Central memory CD4-positive, alpha-beta T cell (primary cell): ENCODE data around the gene MUCL1.
"Not testable (repeated sequence)": the region's sequence is repeated elsewhere in the genome, so short reads cannot be mapped to it uniquely, and the experiment has no call there.

Source experiments
- DNase-seq: peaks from one replicate; pipeline ENCODE4 v3.0.0; 2022
- total RNA-seq, 3 experiments: gene quantifications; one replicate each; lab custom pipeline; 2026; lab: John Stamatoyannopoulos, UW

MUCL1 gene, protein sequence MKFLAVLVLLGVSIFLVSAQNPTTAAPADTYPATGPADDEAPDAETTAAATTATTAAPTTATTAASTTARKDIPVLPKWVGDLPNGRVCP
- 0 to 0.07 (median 0) reads per million in 3 experiments for total RNA-seq

GRCh38 chr12:54853933-54854538 lies at the start of gene MUCL1:
MUCL1 (plus strand) TSS chr12:54854516; CDS start chr12:54854583, 67 bp downstream.
- DNase-seq, result peak; percentile 66

DNA sequence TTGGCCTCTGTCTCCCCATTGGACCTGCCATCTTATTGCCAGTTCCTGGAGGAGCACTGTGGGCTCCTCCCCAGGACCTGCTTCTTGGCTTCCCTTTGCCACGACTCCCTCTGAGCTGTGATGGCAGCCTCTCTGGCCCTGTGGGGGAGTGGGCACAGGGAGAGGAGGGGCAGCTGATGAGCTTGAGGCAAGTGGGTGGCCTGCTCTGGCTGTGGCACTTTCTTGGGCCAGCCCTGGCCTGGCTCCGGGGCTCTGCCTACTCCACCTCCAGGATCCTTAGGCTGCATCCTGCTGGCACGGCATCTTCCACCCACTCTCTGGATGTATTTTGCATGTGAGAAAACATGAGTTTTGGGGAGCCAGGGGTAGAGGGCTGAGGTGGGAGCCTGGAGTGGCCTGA lies 32.6 kb upstream of the MUCL1 start:
- no peak for DNase-seq

DNA sequence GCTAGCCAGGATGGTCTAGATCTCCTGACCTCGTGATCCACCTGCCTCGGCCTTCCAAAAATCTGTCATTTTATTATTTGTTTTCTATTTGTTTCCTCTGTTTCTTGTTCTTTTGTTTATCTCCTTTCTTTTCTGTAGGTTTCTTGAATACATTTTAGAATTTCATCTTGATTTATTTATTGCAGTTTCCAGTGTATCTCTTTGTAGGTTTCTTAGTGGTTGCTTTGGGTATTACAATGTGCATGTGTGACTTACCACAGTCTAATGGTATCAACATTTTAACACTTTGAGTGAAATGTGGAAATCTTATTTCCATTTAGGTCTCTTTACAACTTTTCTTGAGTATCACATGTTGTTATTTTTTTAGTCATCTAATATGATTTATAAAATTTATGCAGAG lies 29.9 kb upstream of the MUCL1 start:
- DNase-seq, result no peak

GRCh38 chr12:54829511-54829910 lies 24.8 kb upstream of the MUCL1 start:
- no peak for DNase-seq

DNA sequence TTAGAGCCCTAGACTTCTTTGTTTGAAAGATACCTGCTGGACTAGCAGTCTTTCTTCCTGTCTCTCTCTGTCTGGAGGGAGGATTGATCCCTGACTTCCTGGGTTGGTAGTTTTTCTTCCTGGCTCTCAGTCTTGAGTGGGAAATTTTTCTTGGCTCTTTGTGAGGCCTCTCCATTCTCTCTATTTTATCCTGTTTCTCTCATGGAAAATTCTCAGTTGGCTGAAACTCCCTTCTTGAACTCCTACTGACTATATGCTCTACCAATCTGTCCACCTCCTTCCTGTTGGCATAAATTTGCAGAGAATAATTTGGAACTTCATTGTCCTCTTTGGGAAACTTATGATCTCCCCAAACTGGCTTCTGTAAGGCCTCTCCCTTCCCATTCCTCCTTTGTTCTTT lies 24.1 kb upstream of the MUCL1 start:
- no peak for DNase-seq

DNA sequence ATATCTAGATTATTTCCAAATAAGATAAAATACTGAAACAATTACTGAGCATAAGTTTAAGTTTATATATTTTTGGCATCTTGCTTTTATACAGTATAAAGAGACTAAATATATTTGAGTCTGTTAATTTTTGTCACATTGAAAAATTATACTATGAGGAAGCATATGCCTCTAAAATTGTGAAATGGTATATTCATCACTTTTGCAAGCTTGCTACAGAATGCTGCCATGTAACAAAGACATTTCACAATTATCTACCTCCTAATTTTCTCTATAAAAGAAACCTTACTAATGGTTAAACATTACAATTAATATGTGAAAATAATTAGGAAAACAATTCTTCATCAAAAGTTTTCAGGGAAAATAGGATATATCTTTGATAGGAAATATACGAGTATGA lies 22.7 kb upstream of the MUCL1 start:
- no peak for DNase-seq

DNA sequence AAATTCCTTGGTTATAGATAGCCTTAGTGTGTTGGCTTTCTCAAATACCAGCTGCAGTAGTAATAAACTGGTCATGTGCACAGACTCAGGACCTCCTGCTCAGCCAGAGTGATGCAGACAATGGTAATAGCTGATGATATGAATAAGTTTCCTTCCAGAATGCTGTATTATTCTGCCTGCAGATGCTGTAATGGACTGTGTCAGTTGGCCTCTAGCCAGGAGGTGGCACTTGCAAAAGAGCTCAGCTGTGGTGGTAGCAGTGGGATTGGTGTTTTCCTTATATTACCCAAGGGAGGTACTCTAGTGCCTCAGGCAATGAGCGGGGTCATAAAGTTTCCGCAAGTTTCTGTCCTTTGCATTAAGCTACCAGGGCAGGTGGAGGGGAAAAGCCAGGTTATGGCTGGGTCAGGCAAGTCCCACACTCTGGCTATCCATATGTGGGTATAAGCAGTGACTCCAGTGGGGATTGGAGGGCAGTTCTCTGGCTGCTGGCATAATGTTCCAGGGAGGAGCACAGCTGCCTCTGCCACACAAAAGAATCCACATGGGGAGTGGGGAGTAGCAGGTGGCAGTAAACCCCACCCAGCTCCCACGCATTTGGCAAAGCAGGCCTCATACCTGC lies 14.0 kb upstream of the MUCL1 start:
- no peak for DNase-seq

GRCh38 chr12:54857406-54857805 lies 3.1 kb downstream of the MUCL1 start:
- no peak for DNase-seq

GRCh38 chr12:54858562-54858961 lies 4.2 kb downstream of the MUCL1 start:
- no peak for DNase-seq

DNA sequence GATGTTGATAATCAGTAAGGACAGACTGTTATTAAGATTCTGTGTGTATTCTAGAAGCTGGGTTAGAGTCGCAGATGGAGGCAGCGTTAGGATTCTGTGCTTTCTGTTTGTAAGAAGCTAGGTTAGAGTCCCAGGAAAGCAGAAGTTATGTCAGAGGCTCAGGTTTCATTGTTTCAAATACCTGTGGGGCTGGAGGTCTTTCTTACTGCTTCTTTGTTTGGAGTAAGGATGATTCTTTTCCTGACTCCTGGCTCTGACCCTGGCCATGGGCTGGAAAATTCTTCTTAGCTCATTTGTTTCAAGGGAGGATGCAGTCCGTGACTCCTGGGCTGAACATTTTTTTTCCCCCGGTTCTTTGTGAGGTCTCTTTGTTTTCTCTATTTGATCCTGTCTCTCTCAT lies 5.2 kb downstream of the MUCL1 start:
- DNase-seq, result no peak

DNA sequence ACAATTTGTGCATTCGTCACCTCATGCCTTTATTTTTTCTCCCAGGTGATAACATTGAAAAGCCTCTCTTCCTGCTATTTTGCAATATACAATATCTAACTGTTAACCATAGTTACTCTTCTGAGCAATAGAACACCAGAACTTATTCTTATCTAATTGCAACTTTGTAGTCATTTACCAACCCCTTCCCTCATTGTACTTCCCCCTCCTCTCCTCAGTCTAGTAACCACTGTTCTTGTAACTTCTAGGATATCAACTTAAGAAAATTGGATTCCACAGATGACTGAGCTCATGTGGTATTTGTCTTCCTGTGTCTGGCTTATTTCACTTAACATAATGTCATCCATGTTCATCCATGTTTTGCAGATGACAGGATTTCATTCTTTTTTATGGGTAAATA lies 7.6 kb downstream of the MUCL1 start:
- DNase-seq, result no peak

- DNase-seq, result no peak
These were observed 9.8 kb downstream of the MUCL1 start for GRCh38 chr12:54863948-54864618.

DNA sequence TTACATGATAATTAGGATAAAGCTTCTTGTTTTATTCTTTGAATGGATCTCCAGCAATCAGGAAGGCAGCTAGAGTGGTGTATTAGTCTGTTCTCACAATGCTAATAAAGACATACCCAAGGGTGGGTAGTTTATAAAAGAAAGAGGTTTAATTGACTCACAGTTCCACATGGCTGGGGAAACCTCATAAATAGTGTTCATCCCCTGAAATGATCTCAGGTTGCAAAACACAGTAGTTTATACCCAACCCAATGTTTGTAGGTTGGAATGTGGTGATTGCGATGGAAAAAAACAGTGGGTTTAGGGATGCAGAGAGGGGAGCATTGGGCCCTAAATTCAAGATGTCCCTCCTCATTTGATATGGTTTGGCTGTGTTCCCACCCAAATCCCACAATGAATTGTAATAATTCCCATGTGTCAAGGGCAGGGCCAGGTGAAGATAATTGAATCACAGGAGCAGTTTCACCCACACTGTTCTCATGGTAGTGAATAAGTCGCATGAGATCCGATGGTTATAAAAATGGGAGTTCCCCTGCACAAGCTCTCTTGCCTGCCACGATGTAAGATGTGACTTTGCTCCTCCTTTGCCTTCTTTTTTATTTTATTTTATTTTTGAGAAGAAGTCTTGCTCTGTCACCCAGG lies 11.5 kb downstream of the MUCL1 start:
- DNase-seq, result no peak

GRCh38 chr12:54868690-54869089 lies 14.4 kb downstream of the MUCL1 start:
- no peak for DNase-seq

DNA sequence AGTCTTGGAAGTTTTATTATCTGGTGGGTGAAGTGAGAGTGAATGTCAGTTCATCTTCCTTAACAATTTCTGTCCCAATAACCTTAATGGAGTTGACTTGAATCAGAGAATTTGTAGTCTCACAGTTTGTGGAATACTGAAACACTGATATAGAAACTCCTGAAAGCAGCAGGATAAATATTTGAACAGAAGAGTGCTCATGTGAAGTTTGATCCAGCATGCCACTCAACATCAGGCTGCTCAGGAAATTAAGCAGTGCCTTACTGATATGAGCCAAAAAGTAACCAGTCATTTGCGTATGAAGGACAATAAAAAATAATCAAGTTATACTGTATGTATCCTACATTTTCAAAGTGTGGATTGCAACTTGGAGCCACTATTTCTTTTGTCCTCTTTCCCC lies 15.7 kb downstream of the MUCL1 start:
- DNase-seq, result no peak

GRCh38 chr12:54870617-54871016 lies 16.3 kb downstream of the MUCL1 start:
- no peak for DNase-seq

- DNase-seq, result no peak
These were observed 24.8 kb downstream of the MUCL1 start for GRCh38 chr12:54879150-54879549.

- DNase-seq, result no peak
These were observed 25.3 kb downstream of the MUCL1 start for GRCh38 chr12:54879579-54879978.

DNA sequence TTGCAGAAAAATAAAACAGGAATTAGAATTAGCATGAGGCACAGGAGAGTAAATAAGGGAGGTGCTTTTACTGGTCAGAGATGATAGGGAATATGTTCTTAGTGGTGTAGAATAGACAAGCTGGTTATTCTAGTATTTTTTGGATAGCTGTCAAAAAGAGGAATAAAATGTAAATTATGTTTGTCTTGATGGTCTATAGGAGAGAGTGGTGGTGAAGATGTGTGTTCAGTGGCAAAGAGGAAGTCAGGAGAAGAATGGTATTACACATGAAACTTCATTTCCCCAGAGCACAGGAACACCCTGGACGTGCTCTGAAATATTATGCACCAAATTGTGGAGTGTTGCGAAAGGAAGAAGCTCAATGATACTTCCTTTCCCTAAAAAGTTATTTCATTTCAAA lies 27.8 kb downstream of the MUCL1 start:
- DNase-seq, result no peak

DNA sequence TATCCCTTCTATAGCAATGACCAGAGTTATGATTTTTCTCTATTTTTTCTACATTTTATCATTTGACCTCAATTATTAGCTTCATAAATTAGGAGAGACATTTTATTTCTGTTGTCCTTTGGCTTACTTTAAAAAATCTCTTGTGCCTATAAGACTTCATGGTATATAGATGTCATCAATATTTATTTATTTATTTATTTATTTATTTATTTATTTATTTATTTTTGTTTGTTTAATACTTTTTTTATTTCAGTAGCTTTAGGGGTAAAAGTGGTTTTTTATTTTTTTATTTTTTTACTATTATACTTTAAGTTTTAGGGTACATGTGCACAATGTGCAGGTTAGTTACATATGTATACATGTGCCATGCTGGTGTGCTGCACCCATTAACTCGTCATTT lies 28.3 kb downstream of the MUCL1 start:
- not testable (repeated sequence) for DNase-seq

- DNase-seq, result not testable (repeated sequence)
These were observed 34.1 kb downstream of the MUCL1 start for GRCh38 chr12:54888428-54888827.

- DNase-seq, result no peak
These were observed 36.0 kb downstream of the MUCL1 start for GRCh38 chr12:54890339-54890738.

DNA sequence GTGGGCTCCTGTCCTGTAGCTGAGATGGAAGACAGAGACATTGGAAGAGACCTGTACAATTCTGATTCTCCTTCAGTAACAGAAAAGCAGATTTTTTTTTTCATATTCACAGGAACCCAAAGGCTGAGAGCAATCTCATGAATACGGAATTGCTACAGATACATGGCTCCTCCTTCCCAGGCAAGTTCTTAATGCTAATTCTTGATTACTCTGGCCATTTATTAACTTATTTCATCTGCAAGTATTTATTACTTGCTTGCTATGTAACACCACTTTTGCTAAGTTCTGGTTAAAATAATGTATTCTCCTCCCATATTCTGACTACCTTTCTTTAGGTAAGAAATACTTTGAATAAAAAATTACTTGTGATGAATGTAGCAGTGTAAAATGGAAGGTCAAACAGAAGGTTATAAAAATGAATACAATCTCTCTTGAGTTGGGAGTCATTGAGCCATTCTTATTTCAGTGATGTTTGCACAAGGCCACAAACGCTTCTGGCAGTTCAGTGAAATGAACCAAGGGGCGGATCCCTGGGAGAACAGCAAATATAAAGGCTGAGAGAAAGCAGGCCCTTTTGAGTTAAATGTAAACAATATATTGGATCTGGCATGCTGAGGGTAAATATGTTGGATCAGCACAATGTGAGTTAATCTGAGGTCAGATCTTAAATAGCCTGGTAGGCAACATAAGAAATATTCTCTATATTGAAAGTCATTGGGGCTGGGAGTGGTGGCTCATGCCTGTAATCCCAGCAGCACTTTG lies 37.6 kb downstream of the MUCL1 start:
- no peak for DNase-seq
